Measurements from ENCODE around the gene MPPED1.

DNA sequence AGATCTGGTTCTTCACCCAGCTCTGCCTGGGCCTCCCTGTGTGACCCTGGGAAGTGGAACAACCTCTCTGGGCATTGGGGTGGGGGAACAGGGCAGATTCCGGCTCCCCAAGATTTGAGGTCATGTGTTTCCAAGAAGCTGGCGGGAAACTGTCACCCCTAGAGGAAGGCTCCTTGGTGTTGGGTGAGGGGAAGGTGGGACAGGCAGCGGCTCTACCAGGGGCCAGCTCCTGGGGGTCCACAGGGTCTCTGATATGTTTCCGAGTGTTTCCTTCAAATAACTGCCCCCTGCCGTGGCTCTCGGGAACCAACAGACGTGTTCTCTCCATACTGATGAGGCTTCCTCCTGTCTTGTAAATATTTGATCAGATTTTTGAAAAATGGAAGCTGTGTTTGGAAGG lies 78.5 kb downstream of the MPPED1 start:
- TF ChIP-seq, protein P1, sequence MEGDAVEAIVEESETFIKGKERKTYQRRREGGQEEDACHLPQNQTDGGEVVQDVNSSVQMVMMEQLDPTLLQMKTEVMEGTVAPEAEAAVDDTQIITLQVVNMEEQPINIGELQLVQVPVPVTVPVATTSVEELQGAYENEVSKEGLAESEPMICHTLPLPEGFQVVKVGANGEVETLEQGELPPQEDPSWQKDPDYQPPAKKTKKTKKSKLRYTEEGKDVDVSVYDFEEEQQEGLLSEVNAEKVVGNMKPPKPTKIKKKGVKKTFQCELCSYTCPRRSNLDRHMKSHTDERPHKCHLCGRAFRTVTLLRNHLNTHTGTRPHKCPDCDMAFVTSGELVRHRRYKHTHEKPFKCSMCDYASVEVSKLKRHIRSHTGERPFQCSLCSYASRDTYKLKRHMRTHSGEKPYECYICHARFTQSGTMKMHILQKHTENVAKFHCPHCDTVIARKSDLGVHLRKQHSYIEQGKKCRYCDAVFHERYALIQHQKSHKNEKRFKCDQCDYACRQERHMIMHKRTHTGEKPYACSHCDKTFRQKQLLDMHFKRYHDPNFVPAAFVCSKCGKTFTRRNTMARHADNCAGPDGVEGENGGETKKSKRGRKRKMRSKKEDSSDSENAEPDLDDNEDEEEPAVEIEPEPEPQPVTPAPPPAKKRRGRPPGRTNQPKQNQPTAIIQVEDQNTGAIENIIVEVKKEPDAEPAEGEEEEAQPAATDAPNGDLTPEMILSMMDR (IDR thresholded peaks at IDR 0.05) = no peak
- TF ChIP-seq ZFX (IDR thresholded peaks at IDR 0.05; ENCODE audit: borderline replicate concordance) = no peak
